Measurements from ENCODE around the gene TOP3B.

DNA sequence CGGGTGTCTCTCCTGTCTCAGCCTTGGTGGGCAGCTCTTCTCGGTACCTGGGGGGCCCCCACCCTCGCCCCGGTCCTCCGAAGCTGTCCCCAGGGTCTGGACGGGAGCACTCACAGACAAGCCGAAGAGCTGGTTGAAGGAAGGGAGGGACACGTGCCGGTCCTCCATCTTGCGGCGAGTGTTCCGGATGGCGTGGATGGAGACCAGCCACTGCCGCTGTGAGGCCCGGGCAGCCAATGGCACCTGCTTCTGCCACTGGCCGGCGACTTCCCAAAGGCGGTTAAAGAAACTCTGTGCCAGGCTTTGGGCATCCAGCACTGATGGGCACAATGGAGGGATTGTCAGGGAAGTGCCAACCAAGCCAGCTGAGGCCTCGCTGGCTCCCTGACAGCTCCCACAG, 48.7 kb downstream of the TOP3B start:
- TF ChIP-seq, protein P1, sequence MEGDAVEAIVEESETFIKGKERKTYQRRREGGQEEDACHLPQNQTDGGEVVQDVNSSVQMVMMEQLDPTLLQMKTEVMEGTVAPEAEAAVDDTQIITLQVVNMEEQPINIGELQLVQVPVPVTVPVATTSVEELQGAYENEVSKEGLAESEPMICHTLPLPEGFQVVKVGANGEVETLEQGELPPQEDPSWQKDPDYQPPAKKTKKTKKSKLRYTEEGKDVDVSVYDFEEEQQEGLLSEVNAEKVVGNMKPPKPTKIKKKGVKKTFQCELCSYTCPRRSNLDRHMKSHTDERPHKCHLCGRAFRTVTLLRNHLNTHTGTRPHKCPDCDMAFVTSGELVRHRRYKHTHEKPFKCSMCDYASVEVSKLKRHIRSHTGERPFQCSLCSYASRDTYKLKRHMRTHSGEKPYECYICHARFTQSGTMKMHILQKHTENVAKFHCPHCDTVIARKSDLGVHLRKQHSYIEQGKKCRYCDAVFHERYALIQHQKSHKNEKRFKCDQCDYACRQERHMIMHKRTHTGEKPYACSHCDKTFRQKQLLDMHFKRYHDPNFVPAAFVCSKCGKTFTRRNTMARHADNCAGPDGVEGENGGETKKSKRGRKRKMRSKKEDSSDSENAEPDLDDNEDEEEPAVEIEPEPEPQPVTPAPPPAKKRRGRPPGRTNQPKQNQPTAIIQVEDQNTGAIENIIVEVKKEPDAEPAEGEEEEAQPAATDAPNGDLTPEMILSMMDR (IDR thresholded peaks at IDR 0.05), result no peak
- no peak for TF ChIP-seq POLR2A (IDR thresholded peaks at IDR 0.05)

Measured in right lobe of liver (tissue), 4 donors.